Thyroid gland (tissue), 4 donors: ENCODE data around the gene CFHR3. TPM values are rescaled to one million over a fixed set of nuclear protein-coding genes. Genes with fewer than 3 reads are reported as not detected.
"Not testable (repeated sequence)": the region's sequence is repeated elsewhere in the genome, so short reads cannot be mapped to it uniquely, and the experiment has no call there.

Source experiments
- DNase-seq, 2 donors: peaks; one replicate each; pipeline ENCODE4 v3.0.0-alpha.2; 2019
- H3K27ac ChIP-seq, 3 donors: fragments of 200-600 bp; sonication (generic); 1 replicate in 2 of 3; 2 replicates in 1 of 3; pipeline ENCODE4 v1.5.1; 2016 to 2019; ENCODE audit warnings: mild to moderate bottlenecking in 1 of 3, moderate library complexity in 1 of 3
- H3K27me3 ChIP-seq: fragments of 200-600 bp; sonication (generic); one replicate; pipeline ENCODE4 v1.5.1; 2019
- H3K36me3 ChIP-seq, 2 donors: fragments of 200-600 bp; sonication (generic); one replicate each; pipeline ENCODE4 v1.5.1; 2016 to 2019
- H3K4me1 ChIP-seq, 2 donors: fragments of 200-600 bp; sonication (generic); one replicate each; pipeline ENCODE4 v1.5.1; 2017 to 2019
- H3K4me3 ChIP-seq, 3 donors: fragments of 200-600 bp; sonication (generic); replicated peaks in 1 of 3; 1 replicate in 2 of 3; 2 replicates in 1 of 3; pipeline ENCODE4 v1.5.1; 2016; ENCODE audit warnings: mild to moderate bottlenecking in 1 of 3
- H3K9me3 ChIP-seq: fragments of 200-600 bp; sonication (generic); one replicate; pipeline ENCODE4 v1.5.1; 2017
- CTCF ChIP-seq, 6 experiments: fragments of 200-600 bp in 3 of 6; fragments of 450-650 bp in 3 of 6; sonication (generic) in 3 of 6; IDR thresholded peaks; one replicate each; pipeline ENCODE4 v1.5.1; 2016 to 2019; ENCODE audit warnings: antibody characterized with exemption in 6 of 6, mild to moderate bottlenecking in 2 of 6, inconsistent platforms in 1 of 6, moderate library complexity in 1 of 6
- POLR2A ChIP-seq, 2 donors: fragments of 450-650 bp; IDR thresholded peaks; one replicate each; pipeline ENCODE4 v1.6.1; 2017; ENCODE audit warnings: antibody characterized with exemption in 2 of 2, mild to moderate bottlenecking in 2 of 2, moderate library complexity in 1 of 2
- WGBS, 2 donors: methylation state at CpG; one replicate each; pipeline ENCODE4 v1.1.5; 2017; 5-methylcytosine and 5-hydroxymethylcytosine counted together
- intact Hi-C: fragments of 100-400 bp; cut with DNase I; formaldehyde crosslinking; loops from one replicate; pipeline ENCODE4 v1.15.1; 2023
- total RNA-seq, 4 donors: library from RNA; depleted of rRNA; stranded (reverse); fragments of >200 nt; gene quantifications; one replicate each; pipeline ENCODE4 v1.2.3, GENCODE V29; 2016

Gene CFHR3
- total RNA-seq, 4 donors from 2014 or later = 0.22 to 1.5 (median 0.27) TPM; not detected in 1

- intact Hi-C loops = no loop called here
- 93 to 97% methylated on average over 13 of the region's 13 CpGs for WGBS, 2 donors
- DNase-seq = no peak
Observed at GRCh38 chr1:196777603-196778002, 3.0 kb downstream of the CFHR3 start.

GRCh38 chr1:196779093-196779492 is 4.5 kb downstream of the CFHR3 start:
- DNase-seq = no peak
- no peak for TF ChIP-seq POLR2A (IDR thresholded peaks at IDR 0.05)
- no peak for TF ChIP-seq CTCF (IDR thresholded peaks at IDR 0.05)
- no peaks in the 10 kb centered on the region for H3K27me3 ChIP-seq
- intact Hi-C loops = no loop called here
- no peaks in the 10 kb centered on the region for H3K9me3 ChIP-seq
- 94 to 95% methylated on average over 1 of the region's 1 CpG for WGBS, 2 donors
- no peaks in the 10 kb centered on the region for H3K36me3 ChIP-seq
- H3K4me1 ChIP-seq = no peaks in the 10 kb centered on the region
- no peak overlapping the region for H3K27ac ChIP-seq
- H3K4me3 ChIP-seq = no peak overlapping the region

More at GRCh38 chr1:196777603-196778002, 3.0 kb downstream of the CFHR3 start:
- Histone ChIP-seq H3K27me3 (no peaks in the 10 kb centered on the region), H3K27ac (no peak overlapping the region), H3K4me1 (no peaks in the 10 kb centered on the region), H3K4me3 (no peak overlapping the region), H3K9me3 (no peaks in the 10 kb centered on the region), H3K36me3 (no peaks in the 10 kb centered on the region)
- TF ChIP-seq POLR2A (IDR thresholded peaks at IDR 0.05) = no peak
- TF ChIP-seq CTCF (IDR thresholded peaks at IDR 0.05) = no peak

GRCh38 chr1:196791252-196791651 is 16.6 kb downstream of the CFHR3 start:
- H3K27ac ChIP-seq, intact Hi-C loops, H3K9me3 ChIP-seq, DNase-seq, H3K4me3 ChIP-seq, H3K27me3 ChIP-seq, H3K36me3 ChIP-seq, H3K4me1 ChIP-seq: not testable (repeated sequence)
- WGBS, 2 donors = 80 to 93% methylated on average over 1 of the region's 1 CpG

GRCh38 chr1:196794103-196794502 is 19.5 kb downstream of the CFHR3 start:
- H3K4me1 ChIP-seq, H3K27ac ChIP-seq, H3K36me3 ChIP-seq, H3K27me3 ChIP-seq, H3K4me3 ChIP-seq, H3K9me3 ChIP-seq, intact Hi-C loops, DNase-seq: not testable (repeated sequence)
- 27 to 38% methylated on average over 4 of the region's 4 CpGs for WGBS, 2 donors

- Histone ChIP-seq H3K4me3 (no peak overlapping the region), H3K9me3 (no peaks in the 10 kb centered on the region), H3K4me1 (no peaks in the 10 kb centered on the region), H3K27me3 (no peaks in the 10 kb centered on the region), H3K36me3 (no peaks in the 10 kb centered on the region), H3K27ac (no peak overlapping the region)
- intact Hi-C loops = no loop called here
- no peak for TF ChIP-seq POLR2A (IDR thresholded peaks at IDR 0.05)
- TF ChIP-seq CTCF (IDR thresholded peaks at IDR 0.05) = no peak
- no peak for DNase-seq
- WGBS, 2 donors = 63 to 68% methylated on average over 2 of the region's 2 CpGs
Observed at GRCh38 chr1:196797891-196798290, 23.3 kb downstream of the CFHR3 start.

GRCh38 chr1:196801920-196802319 is 27.3 kb downstream of the CFHR3 start:
- H3K4me3 ChIP-seq, H3K27ac ChIP-seq, H3K27me3 ChIP-seq, intact Hi-C loops, H3K9me3 ChIP-seq, H3K36me3 ChIP-seq, H3K4me1 ChIP-seq, DNase-seq: not testable (repeated sequence)
- WGBS, 2 donors = 69 to 82% methylated on average over 1 of the region's 1 CpG
